OCI-LY1 (cell line): ENCODE results near the gene MMP26.

Source experiments
- H2AFZ ChIP-seq: fragments of 200-600 bp; sonication (generic), shearing (Covaris generic); 2 replicates; pipeline ENCODE4 v1.6.0; 2014; ENCODE audit warnings: antibody characterized with exemption, mild to moderate bottlenecking, low read length
- H3F3A ChIP-seq: fragments of 200-600 bp; sonication (generic), shearing (Covaris generic); 2 replicates; pipeline ENCODE4 v1.6.0; 2014; ENCODE audit warnings: mild to moderate bottlenecking, antibody characterized with exemption, low read length, moderate library complexity; ENCODE audit not compliant: insufficient read depth
- H3K27ac ChIP-seq: fragments of 200-600 bp; sonication (generic); 2 replicates; pipeline ENCODE4 v1.5.1; 2014; ENCODE audit warnings: low read length, mixed run types, mild to moderate bottlenecking, low read depth; ENCODE audit not compliant: poor library complexity, severe bottlenecking
- H3K27me3 ChIP-seq: fragments of 200-600 bp; sonication (generic); 2 replicates; pipeline ENCODE4 v1.6.0; 2014; ENCODE audit warnings: antibody characterized with exemption, mild to moderate bottlenecking, low read length, moderate library complexity; ENCODE audit not compliant: insufficient read depth
- H3K36me3 ChIP-seq: fragments of 200-600 bp; sonication (generic); 2 replicates; pipeline ENCODE4 v1.6.1; 2014; ENCODE audit warnings: mild to moderate bottlenecking, antibody characterized with exemption, low read length, moderate library complexity, mixed read lengths; ENCODE audit not compliant: insufficient read depth
- H3K4me1 ChIP-seq: fragments of 200-600 bp; sonication (generic); 2 replicates; pipeline ENCODE4 v1.5.1; 2014; ENCODE audit warnings: mild to moderate bottlenecking, low read length, moderate library complexity; ENCODE audit not compliant: insufficient read depth, severe bottlenecking
- H3K4me2 ChIP-seq: fragments of 200-600 bp; sonication (generic), shearing (Covaris generic); 2 replicates; pipeline ENCODE4 v1.6.1; 2014; ENCODE audit warnings: low read length
- H3K4me3 ChIP-seq: fragments of 200-600 bp; sonication (generic); 2 replicates; pipeline ENCODE4 v1.5.1; 2014; ENCODE audit warnings: low read length, low read depth, mild to moderate bottlenecking, mixed read lengths; ENCODE audit not compliant: poor library complexity, severe bottlenecking
- H3K79me2 ChIP-seq: fragments of 200-600 bp; shearing (Covaris generic); 2 replicates; pipeline ENCODE4 v1.6.1; 2016; ENCODE audit warnings: mixed run types, low read length, mixed read lengths; ENCODE audit not compliant: insufficient read depth
- H3K9ac ChIP-seq: fragments of 200-600 bp; sonication (generic), shearing (Covaris generic); 2 replicates; pipeline ENCODE4 v1.6.1; 2014; ENCODE audit warnings: mild to moderate bottlenecking, low read length, mixed read lengths
- H3K9me2 ChIP-seq: fragments of 200-600 bp; sonication (generic), shearing (Covaris generic); 2 replicates; pipeline ENCODE4 v1.6.1; 2014; ENCODE audit warnings: low read depth, mild to moderate bottlenecking, low read length, mixed read lengths
- H3K9me3 ChIP-seq: fragments of 200-600 bp; shearing (Covaris generic); 2 replicates; pipeline ENCODE4 v1.6.1; 2014; ENCODE audit warnings: low read length, mixed read lengths
- H4K20me1 ChIP-seq: fragments of 200-600 bp; sonication (generic), shearing (Covaris generic); 2 replicates; pipeline ENCODE4 v1.6.0; 2016; ENCODE audit warnings: mild to moderate bottlenecking, low read length; ENCODE audit not compliant: insufficient read depth
- CTCF ChIP-seq: fragments of 200-600 bp; sonication (generic), shearing (Covaris generic); IDR thresholded peaks from 2 replicates; pipeline ENCODE4 v1.5.1; 2017; ENCODE audit warnings: mild to moderate bottlenecking, antibody characterized with exemption, low read length, moderate library complexity, mixed read lengths
- EZH2 ChIP-seq: fragments of 200-600 bp; sonication (generic), shearing (Covaris generic); IDR thresholded peaks from 2 replicates; pipeline ENCODE4 v1.8.0; 2017; ENCODE audit warnings: borderline replicate concordance, mixed run types, mild to moderate bottlenecking, antibody characterized with exemption, low read length, moderate library complexity, mixed read lengths

MMP26 gene

GRCh38 chr11:4704054-4704789, at the start of gene MMP26:
TSS of gene MMP26 (plus strand) at chr11:4704784.
- Histone ChIP-seq H3K4me2 (no peak within 1 kb of the TSS), H3K9ac (no peak within 1 kb of the TSS), H3K4me3 (no peak within 1 kb of the TSS), H3K36me3 (no peaks in the 10 kb centered on the region), H3F3A (no peaks in the 10 kb centered on the region), H3K27me3 (no peaks in the 10 kb centered on the region), H2AFZ (no peak within 1 kb of the TSS), H4K20me1 (no peaks in the 10 kb centered on the region), H3K9me3 (no peaks in the 10 kb centered on the region), H3K79me2 (no peaks in the 10 kb centered on the region), H3K4me1 (no peaks in the 10 kb centered on the region), H3K27ac (no peak within 1 kb of the TSS), H3K9me2 (no peaks in the 10 kb centered on the region)
- TF ChIP-seq EZH2 (no peak), CTCF (no peak)

- Histone ChIP-seq H3K9ac (no peak overlapping the region), H3K9me3 (no peaks in the 10 kb centered on the region), H3K9me2 (no peaks in the 10 kb centered on the region), H3K27me3 (no peaks in the 10 kb centered on the region), H3K79me2 (no peaks in the 10 kb centered on the region), H3K4me2 (no peak overlapping the region), H3K4me3 (no peak overlapping the region), H3K4me1 (no peaks in the 10 kb centered on the region), H3K27ac (no peak overlapping the region), H4K20me1 (no peaks in the 10 kb centered on the region), H2AFZ (no peak overlapping the region), H3F3A (no peaks in the 10 kb centered on the region), H3K36me3 (no peaks in the 10 kb centered on the region)
- TF ChIP-seq CTCF = no peak
- TF ChIP-seq EZH2 = no peak
Observed at GRCh38 chr11:4658629-4659445, 45.7 kb upstream of the MMP26 start.

GRCh38 chr11:4662876-4663275, 41.7 kb upstream of the MMP26 start:
- Histone ChIP-seq H4K20me1 (no peaks in the 10 kb centered on the region), H3K27me3 (no peaks in the 10 kb centered on the region), H3K36me3 (no peaks in the 10 kb centered on the region), H3K9ac (no peak overlapping the region), H2AFZ (no peak overlapping the region), H3K79me2 (no peaks in the 10 kb centered on the region), H3K27ac (no peak overlapping the region), H3K9me3 (no peaks in the 10 kb centered on the region), H3K4me3 (no peak overlapping the region), H3F3A (no peaks in the 10 kb centered on the region), H3K4me2 (no peak overlapping the region), H3K4me1 (no peaks in the 10 kb centered on the region), H3K9me2 (no peaks in the 10 kb centered on the region)
- TF ChIP-seq CTCF (no peak), EZH2 (no peak)
